IMR-90 (cell line): Measurements from ENCODE around the gene TMEM53. TPM values are rescaled to one million over a fixed set of nuclear protein-coding genes. Genes with fewer than 3 reads are reported as not detected.

Experiments used
- ATAC-seq: fragments of 200-7000 bp; cut with Tn5 transposase; 2 replicates; pipeline ENCODE4 v1.9.1; 2020; ENCODE audit warnings: low read depth, mild to moderate bottlenecking, moderate library complexity
- Bru-seq: library from RNA; stranded (reverse); fragments of 400-500 nt; gene quantifications from one replicate; lab custom pipeline; 2021; lab: Mats Ljungman, UMichigan
- BruChase-seq, 2 experiments: library from RNA; stranded (reverse); fragments of 400-500 nt; gene quantifications; one replicate each; lab custom pipeline; 2021; lab: Mats Ljungman, UMichigan
- BruUV-seq: library from RNA; stranded (reverse); fragments of 400-500 nt; replicated peaks from 2 replicates; lab custom pipeline; 2021; lab: Mats Ljungman, UMichigan
- CTCF ChIA-PET: fragments of 300-600 bp; formaldehyde crosslinking; extraction: SDS; loops from one replicate; lab custom pipeline; 2021; ENCODE audit warnings: antibody characterized with exemption; lab: Yijun Ruan, JAX
- POLR2A ChIA-PET: fragments of 300-600 bp; sonication (Branson Sonifier 250); formaldehyde crosslinking; loops from one replicate; lab custom pipeline; 2022; ENCODE audit warnings: antibody characterized with exemption; ENCODE audit not compliant: unreplicated experiment; lab: Charles Lee
- DNase-seq: peaks from one replicate; pipeline ENCODE4 v3.0.0; 2013
- H2AFZ ChIP-seq: replicated peaks from 2 replicates; pipeline ENCODE3; 2013; ENCODE audit warnings: low read length, mild to moderate bottlenecking; ENCODE audit not compliant: poor library complexity
- H2AK5ac ChIP-seq: 2 replicates; pipeline ENCODE4 v1.6.1; 2013; ENCODE audit warnings: low read depth, low read length, inconsistent platforms
- H2AK9ac ChIP-seq: replicated peaks from 2 replicates; pipeline ENCODE3; 2013; ENCODE audit warnings: mild to moderate bottlenecking, low read depth, low read length, moderate library complexity; ENCODE audit not compliant: poor library complexity
- H2BK120ac ChIP-seq: 2 replicates; pipeline ENCODE4 v1.6.1; 2013; ENCODE audit warnings: low read depth, low read length, inconsistent platforms
- H2BK15ac ChIP-seq: 3 replicates; pipeline ENCODE4 v1.6.1; 2013; ENCODE audit warnings: low read depth, low read length, inconsistent platforms
- H2BK20ac ChIP-seq: 2 replicates; pipeline ENCODE4 v1.6.1; 2013; ENCODE audit warnings: low read depth, mild to moderate bottlenecking, inconsistent platforms, low read length, moderate library complexity
- H2BK5ac ChIP-seq: 2 replicates; pipeline ENCODE4 v1.6.1; 2013; ENCODE audit warnings: mild to moderate bottlenecking, low read depth, low read length, inconsistent platforms; ENCODE audit not compliant: poor library complexity, severe bottlenecking
- H3K14ac ChIP-seq: replicated peaks from 2 replicates; pipeline ENCODE4 v1.6.1; 2013; ENCODE audit warnings: low read depth, low read length, inconsistent platforms
- H3K18ac ChIP-seq: 2 replicates; pipeline ENCODE4 v1.6.1; 2013; ENCODE audit warnings: low read depth, low read length, control low read depth
- H3K23ac ChIP-seq: 2 replicates; pipeline ENCODE4 v1.6.1; 2013; ENCODE audit warnings: low read depth, low read length, inconsistent platforms
- H3K27ac ChIP-seq: 2 replicates; pipeline ENCODE4 v1.5.1; 2013; ENCODE audit warnings: mild to moderate bottlenecking, control low read depth, low read length; ENCODE audit not compliant: insufficient read depth
- H3K27me3 ChIP-seq: 2 replicates; pipeline ENCODE4 v1.6.1; 2013; ENCODE audit warnings: low read length; ENCODE audit not compliant: control insufficient read depth, insufficient read depth
- H3K36me3 ChIP-seq: 2 replicates; pipeline ENCODE4 v1.6.1; 2013; ENCODE audit warnings: low read length, mixed read lengths; ENCODE audit not compliant: control insufficient read depth, insufficient read depth
- H3K4ac ChIP-seq: 2 replicates; pipeline ENCODE4 v1.6.1; 2013; ENCODE audit warnings: low read depth, low read length, inconsistent platforms
- H3K4me1 ChIP-seq: 2 replicates; pipeline ENCODE4 v1.6.1; 2013; ENCODE audit warnings: low read length, mixed read lengths; ENCODE audit not compliant: control insufficient read depth, insufficient read depth
- H3K4me2 ChIP-seq: 2 replicates; pipeline ENCODE4 v1.6.1; 2013; ENCODE audit warnings: low read depth, mild to moderate bottlenecking, control low read depth, low read length, moderate library complexity
- H3K4me3 ChIP-seq: 2 replicates; pipeline ENCODE4 v1.5.1; 2013; ENCODE audit warnings: low read depth, mild to moderate bottlenecking, control low read depth, low read length, moderate library complexity; ENCODE audit not compliant: insufficient read depth
- H3K56ac ChIP-seq: 2 replicates; pipeline ENCODE4 v1.6.1; 2013; ENCODE audit warnings: low read length, inconsistent platforms; ENCODE audit not compliant: insufficient read depth; ENCODE audit errors: extremely low read depth
- H3K79me1 ChIP-seq, 2 experiments: 2 replicates each; pipeline ENCODE4 v1.6.1; 2013; ENCODE audit warnings: low read length in 2 of 2, inconsistent platforms in 1 of 2, low read depth in 1 of 2
- H3K9ac ChIP-seq: 2 replicates; pipeline ENCODE4 v1.6.1; 2013; ENCODE audit warnings: low read depth, low read length, control low read depth
- H3K9me1 ChIP-seq: 2 replicates; pipeline ENCODE4 v1.6.1; 2013; ENCODE audit warnings: low read length, inconsistent platforms; ENCODE audit not compliant: insufficient read depth
- H3K9me3 ChIP-seq: 2 replicates; pipeline ENCODE4 v1.6.1; 2013; ENCODE audit warnings: low read length; ENCODE audit not compliant: control insufficient read depth, insufficient read depth
- H4K20me1 ChIP-seq: 2 replicates; pipeline ENCODE4 v1.6.1; 2013; ENCODE audit warnings: low read length, inconsistent platforms; ENCODE audit not compliant: insufficient read depth
- H4K5ac ChIP-seq: 2 replicates; pipeline ENCODE4 v1.6.1; 2013; ENCODE audit warnings: mild to moderate bottlenecking, low read depth, low read length, control low read depth
- H4K8ac ChIP-seq, 2 experiments: 2 replicates each; pipeline ENCODE4 v1.6.1; 2013; ENCODE audit warnings: low read depth in 2 of 2, low read length in 2 of 2, control low read depth in 1 of 2, inconsistent platforms in 1 of 2
- H4K91ac ChIP-seq: 2 replicates; pipeline ENCODE4 v1.6.1; 2013; ENCODE audit warnings: low read depth, low read length, inconsistent platforms; ENCODE audit not compliant: insufficient read depth
- CHD1 ChIP-seq: IDR thresholded peaks from 2 replicates; pipeline ENCODE4 v1.6.1; 2012; ENCODE audit warnings: low read depth, low read length, improper control_type of control experiment
- CTCF ChIP-seq: conservative IDR thresholded peaks from 2 replicates; pipeline ENCODE4 v1.5.1; 2012; ENCODE audit warnings: mild to moderate bottlenecking, low read depth, low read length, improper control_type of control experiment
- ELK1 ChIP-seq: fragments of 150-350 bp; IDR thresholded peaks from 2 replicates; pipeline ENCODE4 v1.6.1; 2016; ENCODE audit warnings: low read depth, mild to moderate bottlenecking, low read length, moderate library complexity, borderline replicate concordance
- FOS ChIP-seq: fragments of 150-350 bp; IDR thresholded peaks from 2 replicates; pipeline ENCODE4 v1.6.1; 2016; ENCODE audit warnings: low read depth, low read length
- MAZ ChIP-seq: IDR thresholded peaks from 2 replicates; pipeline ENCODE4 v1.6.1; 2012; ENCODE audit warnings: low read depth, mild to moderate bottlenecking, low read length, improper control_type of control experiment, moderate library complexity, borderline replicate concordance
- POLR2A ChIP-seq: IDR thresholded peaks from 2 replicates; pipeline ENCODE4 v1.6.1; 2012; ENCODE audit warnings: mild to moderate bottlenecking, low read depth, low read length
- RCOR1 ChIP-seq: IDR thresholded peaks from 2 replicates; pipeline ENCODE4 v1.6.1; 2012; ENCODE audit warnings: mild to moderate bottlenecking, low read length, improper control_type of control experiment; ENCODE audit not compliant: insufficient replicate concordance
- RFX5 ChIP-seq: IDR thresholded peaks from 2 replicates; pipeline ENCODE4 v1.8.0; 2012; ENCODE audit warnings: low read depth, mild to moderate bottlenecking, low read length, moderate library complexity
- SMC3 ChIP-seq: fragments of 150-350 bp; IDR thresholded peaks from 2 replicates; pipeline ENCODE4 v1.6.1; 2016; ENCODE audit warnings: low read depth, mild to moderate bottlenecking, antibody characterized with exemption, low read length, moderate library complexity
- USF2 ChIP-seq: fragments of 150-350 bp; IDR thresholded peaks from 2 replicates; pipeline ENCODE4 v1.6.1; 2017; ENCODE audit warnings: mild to moderate bottlenecking, antibody characterized with exemption, low read length, low read depth
- WGBS, 2 experiments: methylation state at CpG; one replicate each; pipeline versions ENCODE4 v1.1.5 to v1.1.7; 2013; ENCODE audit warnings: missing lambda C conversion rate in 2 of 2; ENCODE audit not compliant: insufficient read length in 1 of 2; ENCODE audit errors: extremely low coverage in 2 of 2; 5-methylcytosine and 5-hydroxymethylcytosine counted together
- dilution Hi-C: fragments of 300-500 bp; cut with HindIII; formaldehyde crosslinking; loops from one replicate; pipeline ENCODE4 v1.14.3; 2018; ENCODE audit warnings: low sequenced_read_pairs; ENCODE audit not compliant: unreplicated experiment
- in situ Hi-C: fragments of 300-500 bp; cut with MboI; formaldehyde crosslinking; loops from 3 replicates; pipeline ENCODE4 v1.14.3; 2019; ENCODE audit warnings: low sequenced_read_pairs, inconsistent platforms, mixed read lengths
- intact Hi-C: fragments of 100-400 bp; cut with micrococcal nuclease; formaldehyde crosslinking; loops from 2 replicates; pipeline ENCODE4 v1.10.0; 2022
- long read RNA-seq: library from polyadenylated mRNA; unstranded; transcript quantifications from one replicate; pipeline ENCODE4 v2.0.0, GENCODE V29; 2021; ENCODE audit not compliant: unreplicated experiment
- polyA plus RNA-seq, 3 experiments: library from polyadenylated mRNA; depleted of rRNA; stranded (reverse); fragments of >200 nt; gene quantifications; 2 replicates each; pipeline ENCODE4 v1.2.3, GENCODE V29; 2012; ENCODE audit warnings: low replicate concordance in 1 of 3
- total RNA-seq: library from RNA; depleted of rRNA; stranded (reverse); fragments of >200 nt; gene quantifications from 2 replicates; pipeline ENCODE4 v1.2.3, GENCODE V29; 2012; rRNA removed

The TMEM53 gene
- total RNA-seq, result 2.2 and 2.7 TPM in 2 replicates
- 6.3 and 8.1 TPM in 2 replicates for polyA plus RNA-seq (2012; rRNA removed)
- 6.7 and 9.4 TPM in 2 replicates for polyA plus RNA-seq (2012; cell fraction: cytosol; rRNA removed)
- 3.1 and 5.5 TPM in 2 replicates for polyA plus RNA-seq (2012; cell fraction: nucleus; rRNA removed; ENCODE audit: low replicate concordance)
- Bru-seq, nascent RNA, result percentile 34 among the genes with signal in this experiment
- BruChase-seq, experiment 1, labeled RNA remaining after a 6-hour chase, result percentile 39 among the genes with signal in this experiment
- BruChase-seq, experiment 2, labeled RNA remaining after a 2-hour chase, result percentile 35 among the genes with signal in this experiment
- long read RNA-seq, partial matches to known transcripts, result 0 of 9 reads
- long read RNA-seq, other reads (novel, unspliced or antisense), result 3 of 9 reads

- intact Hi-C loops, result no loop called here
- no peak for TF ChIP-seq SMC3
- no peak for TF ChIP-seq CHD1
- TF ChIP-seq RCOR1, result no peak
- no peak for TF ChIP-seq ELK1
- peak; percentile 66 for TF ChIP-seq RFX5
- peak; percentile 69; the same call in 1 of the 2 replicates for TF ChIP-seq FOS
- peak; percentile 68; the same call in 1 of the 2 replicates for TF ChIP-seq MAZ
- TF ChIP-seq POLR2A, result peak; percentile 81
- TF ChIP-seq USF2, result no peak
- TF ChIP-seq CTCF, result no peak
Observed at GRCh38 chr1:44674113-44675000, at the start of gene TMEM53, which contains the start of gene ARMH1. TMEM53 (minus strand) TSS chr1:44674481; CDS start chr1:44674391, 90 bp downstream. ARMH1 (plus strand) TSS chr1:44674714; CDS start chr1:44689698, 14,984 bp downstream.

More at GRCh38 chr1:44674113-44675000, at the start of gene TMEM53, which contains the start of gene ARMH1:
- dilution Hi-C loops, result no loop called here
- Histone ChIP-seq H3K14ac (peak within 1 kb of the TSS; percentile 79), H3K9ac (peak within 1 kb of the TSS; percentile 70), H3K4ac (peak within 1 kb of the TSS; percentile 92), H3K27me3 (no peaks in the 10 kb centered on the region), H3K18ac (peak within 1 kb of the TSS; percentile 73), H4K5ac (peak within 1 kb of the TSS; percentile 79), H3K4me1 (peaks cover 6% of the 10 kb centered on the region), H3K56ac (peak within 1 kb of the TSS; percentile 42; the same call in 1 of the 2 replicates), H3K36me3 (no peaks in the 10 kb centered on the region), H3K79me1 (peaks cover 5 to 10% of the 10 kb centered on the region in 2 experiments; a peak in 2 of 4 replicates), H3K4me3 (peak within 1 kb of the TSS; percentile 79), H3K4me2 (peak within 1 kb of the TSS; percentile 86), H2BK20ac (peak within 1 kb of the TSS; percentile 35; the same call in 1 of the 2 replicates), H3K9me3 (no peaks in the 10 kb centered on the region), H4K8ac (peak within 1 kb of the TSS; percentile 97 to 98), H3K27ac (peak within 1 kb of the TSS; percentile 86), H2AK5ac (peak within 1 kb of the TSS; percentile 84), H4K91ac (peak within 1 kb of the TSS; percentile 80), H2BK120ac (peak within 1 kb of the TSS; percentile 81), H2AFZ (peak within 1 kb of the TSS; percentile 98), H4K20me1 (no peaks in the 10 kb centered on the region), H2BK5ac (peak within 1 kb of the TSS; percentile 77), H3K9me1 (peaks cover 6% of the 10 kb centered on the region), H2AK9ac (peak within 1 kb of the TSS; percentile 93), H3K23ac (peak within 1 kb of the TSS; percentile 77; the same call in 1 of the 2 replicates), H2BK15ac (peak within 1 kb of the TSS; percentile 69; the same call in 2 of the 3 replicates)
- BruUV-seq, result no TSS peak
- ATAC-seq (peak; percentile 95), DNase-seq (peak; percentile 98)
- ChIA-PET CTCF (interaction anchor here (0.5 to 1.3 kb wide), 3 partner anchors 22 to 739 kb away, joined by 3 to 5 read pairs (median 3); no protein-coding TSS in a partner anchor), POLR2A (interaction anchor here (0.6 kb wide), 1 partner anchor 1562 kb away, joined by 3 read pairs; no protein-coding TSS in a partner anchor)
- 2% methylated on average over 10 of the region's 56 CpGs; no CpG with 5 or more reads in 1 of the 2 experiments for WGBS, 2 experiments
- in situ Hi-C loops, result no loop called here
